HG03135 (cell line): Measurements from ENCODE around the gene TBC1D2B.
"Not testable (repeated sequence)": the region's sequence is repeated elsewhere in the genome, so short reads cannot be mapped to it uniquely, and the experiment has no call there.

Source experiments
- ATAC-seq: cut with Tn5 transposase; IDR thresholded peaks from one replicate; pipeline ENCODE4 v1.9.1; 2021; ENCODE audit warnings: mild to moderate bottlenecking, moderate library complexity; ENCODE audit not compliant: unreplicated experiment

Gene TBC1D2B

GRCh38 chr15:77952928-77953446 is 124.5 kb downstream of the TBC1D2B start:
- not testable (repeated sequence) for ATAC-seq

- ATAC-seq, result not testable (repeated sequence)
Measured at GRCh38 chr15:77951105-77951786, 126.3 kb downstream of the TBC1D2B start.

- not testable (repeated sequence) for ATAC-seq
Measured at GRCh38 chr15:77950470-77950869, 127.0 kb downstream of the TBC1D2B start.

GRCh38 chr15:77945566-77945965 is 131.9 kb downstream of the TBC1D2B start:
- ATAC-seq, result no peak
